H4 (cell line): ENCODE results near the gene PTMS. TPM values are rescaled to one million over a fixed set of nuclear protein-coding genes. Genes with fewer than 3 reads are reported as not detected.
A peak's percentile ranks its signal among the peaks of the same experiment; 100 is the strongest.
"Not testable (repeated sequence)": the region's sequence is repeated elsewhere in the genome, so short reads cannot be mapped to it uniquely, and the experiment has no call there.

Source experiments
- DNase-seq: peaks from one replicate; pipeline ENCODE4 v3.0.0-alpha.2; 2015; ENCODE audit warnings: low spot score
- total RNA-seq: library from RNA; depleted of rRNA; stranded (reverse); fragments of >200 nt; shearing (Covaris generic); gene quantifications from 2 replicates; pipeline ENCODE4 v1.2.3, GENCODE V29; 2014; rRNA removed

The PTMS gene, protein sequence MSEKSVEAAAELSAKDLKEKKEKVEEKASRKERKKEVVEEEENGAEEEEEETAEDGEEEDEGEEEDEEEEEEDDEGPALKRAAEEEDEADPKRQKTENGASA
- 122 and 133 TPM in 2 replicates for total RNA-seq

DNA sequence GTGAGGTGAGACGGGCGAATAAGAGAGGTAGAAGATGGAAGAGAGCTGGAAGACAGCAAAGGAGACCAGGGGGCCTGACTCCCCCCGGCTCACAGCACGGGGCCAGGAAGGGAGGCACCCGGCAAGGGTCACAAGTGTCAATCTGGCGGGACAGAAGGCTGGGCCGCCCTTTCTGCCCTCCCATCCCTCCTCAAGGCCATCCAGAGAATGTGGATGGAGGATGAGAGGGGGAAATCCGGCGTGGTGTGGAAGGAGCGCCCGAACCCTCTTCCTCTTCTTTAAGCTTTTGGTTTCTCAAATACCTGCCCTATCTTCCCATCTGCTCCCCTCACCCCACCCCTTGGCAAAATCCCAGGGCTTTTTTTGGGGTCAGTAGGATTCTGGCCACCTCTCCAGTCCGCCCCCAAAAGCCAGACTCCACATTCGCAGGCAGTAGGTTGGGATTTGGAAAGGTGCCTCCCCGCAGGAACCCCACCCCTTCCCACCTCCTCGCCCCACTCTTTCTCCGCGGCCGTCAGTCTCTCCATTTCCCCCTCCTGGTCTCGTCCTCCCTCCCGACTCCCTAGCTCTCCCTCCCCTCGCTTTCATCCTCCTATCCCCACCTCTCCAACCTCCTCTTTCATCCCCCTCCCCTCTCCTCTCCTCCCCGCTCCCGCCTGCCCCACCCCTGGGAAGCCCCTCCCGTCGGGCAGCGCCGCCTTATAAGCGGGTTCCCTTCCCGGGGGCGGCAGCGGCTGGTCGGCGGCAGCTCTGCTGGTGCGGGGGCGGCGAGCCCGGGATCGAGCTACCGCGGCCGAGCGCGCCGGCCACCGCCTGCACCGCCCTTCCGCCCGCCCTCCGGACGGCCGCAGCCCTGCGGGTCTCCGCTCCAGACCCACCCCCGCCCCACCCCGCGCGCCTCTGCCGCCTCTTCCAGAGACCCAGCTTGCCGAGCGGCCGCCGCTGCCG is at the start of gene PTMS:
TSS of gene PTMS (plus strand) at position 730 of the 948 bp plus-strand sequence. CDS start 343 bp downstream, outside the sequence.
- peak; percentile 98 for DNase-seq

DNA sequence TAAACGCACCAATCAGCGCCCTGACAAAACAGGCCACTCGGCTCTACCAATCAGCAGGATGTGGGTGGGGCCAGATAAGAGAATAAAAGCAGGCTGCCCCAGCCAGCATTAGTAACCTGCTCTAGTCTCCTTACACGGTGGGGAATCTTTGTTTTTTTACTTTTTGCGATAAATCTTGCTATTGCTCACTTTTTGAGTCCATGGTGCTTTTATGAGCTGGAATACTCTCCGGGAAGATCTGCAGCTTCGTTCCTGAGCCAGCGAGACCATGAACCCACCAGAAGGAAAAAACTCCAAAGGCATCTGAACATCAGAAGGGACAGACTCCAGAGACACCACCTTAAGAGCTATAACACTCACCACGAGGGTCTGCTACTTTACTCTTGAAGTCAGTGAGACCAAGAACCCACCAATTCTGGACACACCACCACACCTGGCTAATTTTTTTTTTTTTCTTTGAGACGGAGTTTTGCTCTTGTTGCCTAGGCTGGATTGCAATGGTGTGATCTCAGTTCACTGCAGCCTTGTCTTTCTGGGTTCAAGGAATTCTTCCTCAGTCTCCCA is 49.2 kb upstream of the PTMS start:
- no peak for DNase-seq

- no peak for DNase-seq
These were observed 43.3 kb upstream of the PTMS start for GRCh38 chr12:6722863-6723262.

GRCh38 chr12:6723607-6724408 is 42.4 kb upstream of the PTMS start, which contains the start of gene COPS7A:
COPS7A (plus strand) TSS chr12:6724046; CDS start chr12:6724657, 611 bp downstream.
- DNase-seq = peak; percentile 99

GRCh38 chr12:6724409-6724797 is 41.8 kb upstream of the PTMS start:
- DNase-seq = peak; percentile 33

GRCh38 chr12:6725350-6725749 is 40.8 kb upstream of the PTMS start:
- DNase-seq = no peak

GRCh38 chr12:6729186-6729585 is 37.0 kb upstream of the PTMS start:
- DNase-seq = no peak

DNA sequence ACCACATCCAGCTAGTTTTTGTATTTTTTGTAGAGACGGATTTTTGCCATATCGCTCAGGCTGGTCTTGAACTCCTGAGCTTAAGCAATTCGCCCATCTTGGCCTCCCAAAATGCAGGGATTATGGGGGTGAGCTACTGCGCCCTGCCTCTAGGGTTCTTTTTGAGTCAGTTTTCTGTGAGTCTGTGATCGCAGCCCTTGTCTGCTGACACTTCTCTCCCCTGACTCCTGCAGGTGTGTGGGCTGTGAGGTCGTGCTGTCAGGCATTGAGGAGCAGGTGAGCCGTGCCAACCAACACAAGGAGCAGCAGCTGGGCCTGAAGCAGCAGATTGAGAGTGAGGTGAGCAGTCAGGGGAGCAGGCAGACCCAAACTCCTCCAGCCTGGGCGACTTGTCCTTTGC is 36.0 kb upstream of the PTMS start:
- DNase-seq = no peak

DNA sequence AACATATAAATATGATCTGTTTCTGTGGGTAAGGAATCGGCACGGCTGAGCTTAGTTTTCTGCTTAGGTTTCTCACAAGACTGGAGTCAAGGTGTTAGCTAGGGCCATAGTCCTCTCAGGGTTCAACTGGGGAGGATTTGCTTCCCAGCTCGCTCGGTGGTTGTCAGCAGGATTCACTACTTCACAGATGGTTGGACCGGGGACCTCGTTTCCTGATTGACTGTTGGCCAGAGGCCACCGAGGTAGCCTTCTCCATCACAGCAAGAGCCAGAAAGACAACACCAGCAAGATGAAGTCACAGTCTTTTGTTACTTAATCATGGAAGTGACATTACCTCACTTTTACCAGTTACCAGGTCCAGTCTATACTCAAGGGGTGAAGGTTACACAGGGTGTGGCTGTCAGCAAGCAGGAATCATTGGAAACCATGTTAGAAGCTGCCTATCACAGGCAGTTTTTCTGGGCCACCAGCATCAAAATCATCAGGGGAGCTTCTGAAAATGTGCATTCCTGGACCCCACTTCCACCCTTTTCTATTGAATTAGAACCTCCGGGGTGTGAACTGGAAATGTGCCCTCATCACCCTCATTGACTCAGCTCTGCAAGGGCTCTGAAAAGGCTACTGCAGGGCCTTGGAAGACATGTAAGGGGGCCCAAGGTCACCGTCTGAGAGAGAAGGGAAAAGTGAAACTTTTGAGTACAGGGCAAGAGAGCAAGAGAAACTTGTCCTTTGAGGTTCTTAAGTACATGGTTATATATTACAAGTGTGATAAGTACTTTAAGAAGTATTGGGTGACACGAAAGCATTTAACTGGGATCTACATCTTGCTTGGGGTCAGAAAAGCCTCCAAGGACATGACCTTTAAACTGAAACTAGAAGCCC is 31.4 kb upstream of the PTMS start:
- DNase-seq = no peak

GRCh38 chr12:6735448-6736191 is 30.5 kb upstream of the PTMS start:
- peak; percentile 69 for DNase-seq

GRCh38 chr12:6736754-6737153 is 29.4 kb upstream of the PTMS start:
- DNase-seq = no peak

- DNase-seq = not testable (repeated sequence)
These were observed 24.1 kb upstream of the PTMS start for GRCh38 chr12:6742080-6742479.

DNA sequence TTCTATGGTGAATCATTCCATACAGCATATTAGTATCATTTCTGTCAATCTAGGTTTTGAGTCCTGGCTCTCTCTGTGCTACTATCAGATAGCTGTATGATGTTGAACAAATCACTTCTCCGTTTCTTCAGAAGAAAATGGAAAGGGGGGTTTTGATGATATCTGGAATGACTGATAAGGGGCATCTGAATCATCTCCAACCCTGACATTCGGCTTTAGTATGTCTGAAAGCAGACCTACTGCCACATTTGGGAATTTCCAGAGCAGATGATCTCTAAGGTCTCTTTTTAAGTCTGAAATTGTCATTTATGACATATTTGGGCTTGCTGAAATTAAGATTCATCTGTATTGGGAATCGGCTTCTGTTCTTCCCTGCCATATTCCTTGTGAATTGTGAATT is 23.3 kb upstream of the PTMS start:
- DNase-seq = no peak

DNA sequence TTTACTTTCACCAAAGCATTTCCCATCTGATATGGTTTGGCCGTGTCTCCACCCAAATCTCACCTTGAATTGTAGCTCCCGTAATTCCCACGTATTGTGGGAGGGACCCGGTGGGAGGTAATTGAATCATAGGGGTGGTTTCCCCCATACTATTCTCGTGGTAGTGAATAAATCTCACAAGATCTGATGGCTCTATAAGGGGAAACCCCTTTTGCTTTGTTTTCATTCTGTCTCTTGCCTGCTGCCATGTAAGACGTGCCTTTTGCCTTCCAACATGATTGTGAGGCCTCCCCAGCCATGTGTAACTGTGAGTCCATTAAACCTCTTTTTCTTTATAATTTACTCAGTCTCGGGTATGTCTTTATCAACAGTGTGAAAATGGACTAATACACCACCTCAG is 22.9 kb upstream of the PTMS start:
- DNase-seq = not testable (repeated sequence)

DNA sequence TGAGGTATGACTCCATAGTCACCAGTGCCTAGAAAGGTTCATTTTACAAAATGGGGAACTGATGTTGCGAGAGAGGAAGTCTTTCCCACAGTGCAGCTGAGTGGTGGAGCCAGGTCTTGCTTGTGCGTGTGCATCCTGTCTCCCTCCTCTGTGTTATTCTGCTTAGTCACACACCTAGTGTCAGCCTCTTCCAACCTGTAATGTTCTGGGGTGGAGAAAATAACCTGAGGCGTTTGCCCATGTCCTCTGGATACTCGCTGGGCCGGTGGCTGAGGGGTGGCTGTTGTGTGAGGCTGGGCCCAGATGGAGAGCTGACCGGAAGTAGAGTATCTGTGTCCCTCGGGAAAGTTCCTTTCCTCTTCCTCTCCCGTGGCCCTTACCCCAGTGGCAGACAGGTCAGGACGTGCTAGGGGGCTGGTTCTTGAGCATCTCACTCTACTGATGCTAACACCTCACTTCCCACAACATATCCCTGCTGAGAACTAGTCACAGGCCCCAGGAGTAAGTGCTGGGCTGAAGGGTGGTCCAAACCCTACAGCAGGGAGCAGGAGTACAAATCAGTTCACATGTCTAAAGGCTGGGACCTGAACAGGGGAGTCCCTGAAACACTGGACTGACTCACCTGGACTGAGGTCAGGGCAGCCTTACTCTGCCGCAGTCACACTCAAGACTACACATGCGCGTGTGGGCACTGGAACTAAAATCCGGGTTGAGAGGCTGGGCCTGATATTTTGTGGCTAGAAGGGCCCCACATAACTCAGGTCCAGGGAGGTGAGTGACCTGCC is 20.2 kb upstream of the PTMS start:
- no peak for DNase-seq

- DNase-seq = no peak
These were observed 18.9 kb upstream of the PTMS start for GRCh38 chr12:6747216-6747615.

DNA sequence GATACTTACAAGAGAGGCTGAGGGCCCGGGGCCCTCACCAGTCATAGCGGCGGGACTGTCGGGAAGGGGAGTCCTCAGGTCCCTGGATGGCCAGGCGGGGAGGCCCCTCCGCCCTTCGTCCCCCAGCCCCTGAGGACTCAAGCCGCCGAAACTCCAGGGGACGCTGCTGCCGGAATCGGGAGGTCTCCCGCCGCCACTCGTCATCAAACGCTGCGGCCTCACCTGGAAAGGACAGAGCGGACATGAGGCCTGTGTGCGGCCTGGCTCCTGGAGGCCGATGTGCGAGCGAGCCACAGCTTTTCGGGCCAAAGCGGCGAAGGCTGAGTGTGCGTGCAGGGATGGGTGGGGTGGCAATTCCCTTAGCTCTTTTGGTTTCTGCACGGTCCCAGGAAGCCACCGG is 17.4 kb upstream of the PTMS start:
- DNase-seq = no peak

DNA sequence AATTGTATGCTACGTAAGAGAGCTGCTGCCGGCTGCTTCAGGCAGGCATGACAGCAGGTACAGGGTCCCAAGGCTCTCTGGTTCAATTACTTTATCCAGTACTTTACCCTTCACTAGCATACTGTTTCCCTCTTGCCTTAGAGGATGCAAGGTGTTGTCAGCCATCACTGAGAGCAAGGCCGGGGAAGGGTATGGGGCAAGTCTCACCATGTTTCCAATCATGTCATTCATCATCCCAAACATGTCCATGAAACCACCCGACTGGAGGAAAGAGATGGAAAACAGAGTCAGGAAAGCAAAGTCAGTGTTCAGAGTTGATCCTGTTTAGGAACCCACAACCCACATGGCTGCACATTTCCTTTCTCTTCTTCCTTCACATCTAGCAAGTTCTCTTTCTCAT is 15.7 kb upstream of the PTMS start:
- DNase-seq = no peak

DNA sequence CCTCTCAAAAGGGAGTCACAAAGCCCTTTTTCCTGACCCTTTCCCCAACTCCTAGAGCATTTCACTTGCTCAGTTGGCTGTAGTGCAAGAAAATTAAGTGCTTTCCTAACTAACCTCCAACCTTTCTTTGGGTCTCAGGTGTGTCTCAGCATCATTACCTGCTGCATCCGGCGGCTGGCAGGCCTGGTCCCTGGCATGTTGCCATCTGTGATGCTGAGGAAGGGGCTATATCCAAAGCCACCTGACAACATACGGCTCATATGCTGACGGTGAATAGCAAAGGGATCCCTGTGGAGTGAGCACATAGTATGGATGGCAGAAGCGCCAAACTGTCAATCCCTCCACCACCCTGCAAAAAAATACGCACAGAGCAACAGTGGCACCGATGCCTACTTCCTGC is 14.4 kb upstream of the PTMS start:
- DNase-seq = no peak
